ENCODE measurements around the gene MKLN1.

Gene MKLN1

GRCh38 chr7:131486346-131486745 lies 158.7 kb downstream of the MKLN1 start:
- H3K4me3 ChIP-seq (replicated peaks; ENCODE audit: low read depth, low read length): no peak overlapping the region
- DNase-seq (ENCODE audit: extremely low read depth, low read depth): no peak
- TF ChIP-seq, protein P1, sequence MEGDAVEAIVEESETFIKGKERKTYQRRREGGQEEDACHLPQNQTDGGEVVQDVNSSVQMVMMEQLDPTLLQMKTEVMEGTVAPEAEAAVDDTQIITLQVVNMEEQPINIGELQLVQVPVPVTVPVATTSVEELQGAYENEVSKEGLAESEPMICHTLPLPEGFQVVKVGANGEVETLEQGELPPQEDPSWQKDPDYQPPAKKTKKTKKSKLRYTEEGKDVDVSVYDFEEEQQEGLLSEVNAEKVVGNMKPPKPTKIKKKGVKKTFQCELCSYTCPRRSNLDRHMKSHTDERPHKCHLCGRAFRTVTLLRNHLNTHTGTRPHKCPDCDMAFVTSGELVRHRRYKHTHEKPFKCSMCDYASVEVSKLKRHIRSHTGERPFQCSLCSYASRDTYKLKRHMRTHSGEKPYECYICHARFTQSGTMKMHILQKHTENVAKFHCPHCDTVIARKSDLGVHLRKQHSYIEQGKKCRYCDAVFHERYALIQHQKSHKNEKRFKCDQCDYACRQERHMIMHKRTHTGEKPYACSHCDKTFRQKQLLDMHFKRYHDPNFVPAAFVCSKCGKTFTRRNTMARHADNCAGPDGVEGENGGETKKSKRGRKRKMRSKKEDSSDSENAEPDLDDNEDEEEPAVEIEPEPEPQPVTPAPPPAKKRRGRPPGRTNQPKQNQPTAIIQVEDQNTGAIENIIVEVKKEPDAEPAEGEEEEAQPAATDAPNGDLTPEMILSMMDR (IDR thresholded peaks at IDR 0.05; ENCODE audit: low read depth, low read length, missing control alignments): no peak

DNA sequence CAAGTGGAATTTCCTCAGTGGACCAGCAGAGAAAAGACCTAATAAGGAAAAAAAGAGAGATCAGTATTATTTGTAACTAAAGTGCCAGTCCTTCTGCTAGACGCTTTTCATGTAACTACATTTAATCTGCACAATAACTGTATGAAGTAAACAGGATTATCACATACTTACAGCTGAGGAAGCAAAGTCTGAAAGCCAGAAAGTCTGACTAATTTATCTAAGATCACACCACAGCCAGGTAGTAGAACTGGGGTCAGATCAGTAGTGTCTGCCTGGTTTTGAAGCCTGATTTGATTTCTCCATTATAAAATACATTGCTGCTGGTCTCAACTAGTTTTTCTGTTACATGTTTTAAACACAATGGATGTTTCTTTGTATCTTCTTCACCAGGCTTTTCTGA lies 159.5 kb downstream of the MKLN1 start:
- TF ChIP-seq, protein P1 (IDR thresholded peaks at IDR 0.05; ENCODE audit: low read depth, low read length, missing control alignments): no peak
- no peak for DNase-seq (ENCODE audit: extremely low read depth, low read depth)
- H3K4me3 ChIP-seq (replicated peaks; ENCODE audit: low read depth, low read length): no peak overlapping the region

DNA sequence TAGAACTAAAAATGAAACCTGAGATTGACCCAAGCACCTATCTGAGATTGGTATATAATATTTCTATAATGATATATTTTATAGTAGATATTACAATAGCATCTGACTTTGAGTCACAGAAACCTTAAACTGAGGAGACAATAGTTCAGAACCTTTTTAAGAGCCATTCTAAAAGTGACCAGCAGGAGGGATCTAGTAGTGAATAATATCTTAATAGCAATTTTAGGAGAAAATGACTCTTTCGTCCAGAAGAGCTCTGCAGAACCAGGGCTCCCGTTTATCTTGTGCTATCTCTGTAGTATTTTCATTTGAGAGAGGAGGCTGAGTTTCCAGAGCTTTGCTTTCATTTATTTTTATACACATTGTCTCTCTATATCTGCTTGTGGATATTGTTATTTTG lies 160.7 kb downstream of the MKLN1 start:
- DNase-seq (ENCODE audit: extremely low read depth, low read depth): no peak
- TF ChIP-seq, protein P1 (IDR thresholded peaks at IDR 0.05; ENCODE audit: low read depth, low read length, missing control alignments): peak; percentile 21
- H3K4me3 ChIP-seq (replicated peaks; ENCODE audit: low read depth, low read length): no peak overlapping the region

DNA sequence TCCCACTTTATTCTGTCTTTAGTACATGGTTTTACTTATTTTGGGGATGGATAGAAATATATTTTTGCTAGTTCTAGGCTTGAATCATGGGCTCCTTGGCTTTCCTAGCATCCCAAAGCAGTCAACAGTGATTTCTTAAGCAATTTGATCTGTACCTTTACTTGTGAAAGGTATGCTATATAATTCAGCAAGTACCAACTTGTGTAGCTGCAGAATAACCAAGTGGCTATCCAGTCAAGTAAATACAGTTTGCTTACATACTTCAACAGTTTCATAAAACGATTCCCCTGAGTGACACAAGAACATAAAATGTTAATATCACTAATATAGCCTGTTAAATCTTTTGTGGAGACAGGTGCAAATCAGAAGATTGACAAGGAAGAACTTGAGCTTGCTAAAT lies 161.5 kb downstream of the MKLN1 start:
- TF ChIP-seq, protein P1 (IDR thresholded peaks at IDR 0.05; ENCODE audit: low read depth, low read length, missing control alignments): no peak

DNA sequence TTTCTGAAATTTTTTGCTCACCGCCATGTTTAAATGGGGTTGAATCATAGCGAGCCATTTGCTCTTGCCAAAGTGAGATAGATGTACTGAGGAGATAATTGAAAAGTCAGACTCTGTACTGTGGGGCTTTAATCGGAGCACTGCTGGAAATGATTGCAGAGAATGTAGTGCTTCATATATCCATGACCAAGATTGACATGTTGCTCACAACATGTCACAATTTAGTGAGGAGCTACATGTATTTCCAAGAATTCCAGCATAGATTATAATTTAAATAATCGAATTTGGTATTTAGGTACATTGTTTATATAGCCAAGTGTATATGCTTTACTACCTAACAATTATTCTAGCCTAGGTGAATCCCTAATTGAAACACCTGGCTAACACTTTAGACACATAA lies 162.2 kb downstream of the MKLN1 start:
- TF ChIP-seq, protein P1 (IDR thresholded peaks at IDR 0.05; ENCODE audit: low read depth, low read length, missing control alignments): no peak
- H3K4me3 ChIP-seq (replicated peaks; ENCODE audit: low read depth, low read length): no peak overlapping the region
- DNase-seq (ENCODE audit: extremely low read depth, low read depth): no peak

More for the DNA sequence above, 161.5 kb downstream of the MKLN1 start:
- no peak overlapping the region for H3K4me3 ChIP-seq (replicated peaks; ENCODE audit: low read depth, low read length)
- no peak for DNase-seq (ENCODE audit: extremely low read depth, low read depth)

DNA sequence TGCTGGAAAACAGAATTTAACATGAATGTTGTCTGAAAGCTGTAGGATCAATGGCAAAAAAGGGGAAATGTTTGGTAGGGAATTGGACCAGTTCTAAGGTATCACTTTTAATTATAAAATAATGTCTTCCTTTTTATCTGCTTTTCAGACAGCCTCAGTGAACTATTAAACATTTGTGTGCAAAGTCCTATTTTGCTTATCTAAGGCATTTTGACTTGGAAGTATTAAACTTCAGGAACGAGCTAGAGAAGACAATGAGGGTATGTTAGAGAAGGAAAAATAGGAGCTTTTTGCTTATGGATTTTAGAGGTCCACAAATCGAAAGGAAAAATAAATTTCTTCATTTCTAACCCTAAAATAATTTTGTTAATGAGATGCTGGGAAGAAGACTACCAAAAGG lies 165.4 kb downstream of the MKLN1 start:
- no peak for DNase-seq (ENCODE audit: extremely low read depth, low read depth)
- TF ChIP-seq, protein P1 (IDR thresholded peaks at IDR 0.05; ENCODE audit: low read depth, low read length, missing control alignments): no peak
- H3K4me3 ChIP-seq (replicated peaks; ENCODE audit: low read depth, low read length): no peak overlapping the region

GRCh38 chr7:131493581-131493980 lies 165.9 kb downstream of the MKLN1 start:
- H3K4me3 ChIP-seq (replicated peaks; ENCODE audit: low read depth, low read length): no peak overlapping the region
- DNase-seq (ENCODE audit: extremely low read depth, low read depth): no peak
- TF ChIP-seq, protein P1 (IDR thresholded peaks at IDR 0.05; ENCODE audit: low read depth, low read length, missing control alignments): no peak

All from HFF-Myc (cell line).